Smooth muscle cell (in vitro differentiated cells): ENCODE data around the gene ULK1. TPM values are rescaled to one million over a fixed set of nuclear protein-coding genes. Genes with fewer than 3 reads are reported as not detected.

ENCODE experiments used
- DNase-seq: peaks from one replicate; lab custom pipeline; 2025; ENCODE audit not compliant: unreplicated experiment; lab: John Stamatoyannopoulos, UW
- H2AFZ ChIP-seq: fragments of 200-600 bp; sonication (generic); 2 replicates; pipeline ENCODE4 v1.6.0; 2016; ENCODE audit warnings: antibody characterized with exemption, low read depth, mild to moderate bottlenecking
- H3F3A ChIP-seq: fragments of 200-600 bp; sonication (generic); 2 replicates; pipeline ENCODE4 v1.6.0; 2017; ENCODE audit warnings: antibody characterized with exemption, low read depth
- H3K27ac ChIP-seq: fragments of 200-600 bp; sonication (generic); 2 replicates; pipeline ENCODE4 v1.5.1; 2016; ENCODE audit warnings: low read depth, mild to moderate bottlenecking
- H3K27me3 ChIP-seq: fragments of 200-600 bp; sonication (generic); 2 replicates; pipeline ENCODE4 v1.6.1; 2016; ENCODE audit warnings: low read depth, mild to moderate bottlenecking
- H3K36me3 ChIP-seq: fragments of 200-600 bp; sonication (generic); 2 replicates; pipeline ENCODE4 v1.5.1; 2016; ENCODE audit warnings: low read depth
- H3K4me1 ChIP-seq: fragments of 200-600 bp; sonication (generic); 2 replicates; pipeline ENCODE4 v1.5.1; 2016; ENCODE audit warnings: low read depth
- H3K4me2 ChIP-seq: fragments of 200-600 bp; sonication (generic); 2 replicates; pipeline ENCODE4 v1.6.0; 2016; ENCODE audit warnings: mild to moderate bottlenecking
- H3K4me3 ChIP-seq: fragments of 200-600 bp; sonication (generic); 2 replicates; pipeline ENCODE4 v1.5.1; 2016; ENCODE audit warnings: mild to moderate bottlenecking
- H3K79me2 ChIP-seq: fragments of 200-600 bp; sonication (generic); 2 replicates; pipeline ENCODE4 v1.6.0; 2016; ENCODE audit warnings: low read depth, mild to moderate bottlenecking
- H3K9ac ChIP-seq: fragments of 200-600 bp; sonication (generic); 2 replicates; pipeline ENCODE4 v1.6.0; 2016; ENCODE audit warnings: low read depth
- H3K9me3 ChIP-seq: fragments of 200-600 bp; sonication (generic); replicated peaks from 2 replicates; pipeline ENCODE4 v1.5.1; 2016; ENCODE audit warnings: low read depth
- H4K20me1 ChIP-seq: fragments of 200-600 bp; sonication (generic); 2 replicates; pipeline ENCODE4 v1.6.0; 2016; ENCODE audit warnings: low read depth
- CTCF ChIP-seq: fragments of 200-600 bp; sonication (generic); IDR thresholded peaks from 2 replicates; pipeline ENCODE4 v1.5.1; 2017; ENCODE audit warnings: borderline replicate concordance, mild to moderate bottlenecking, antibody characterized with exemption; ENCODE audit not compliant: insufficient read depth, poor library complexity, severe bottlenecking
- WGBS: methylation state at CpG from one replicate; pipeline ENCODE4 v1.1.7; 2016; ENCODE audit warnings: low lambda C conversion rate; 5-methylcytosine and 5-hydroxymethylcytosine counted together
- polyA plus RNA-seq: library from polyadenylated mRNA; unstranded; fragments of >200 nt; fragmentation: Nextera tagmentation; extraction: Ambion mirVana; gene quantifications from 2 replicates; pipeline ENCODE4 v1.2.1, GENCODE V29; 2016
- total RNA-seq: library from RNA; depleted of rRNA; stranded (reverse); fragments of >200 nt; gene quantifications from 2 replicates; pipeline ENCODE4 v1.2.3, GENCODE V29; 2014

Gene ULK1
- total and polyA plus RNA-seq, 2 experiments from 2014 or later, result 8.5 to 10.5 TPM

- H3K79me2 ChIP-seq, result no peaks in the 10 kb centered on the region
- no peak for TF ChIP-seq CTCF
- H3K4me3 ChIP-seq, result no peak overlapping the region
- H3K9ac ChIP-seq, result no peak overlapping the region
- no peak overlapping the region for H3K27ac ChIP-seq
- no peak overlapping the region for H2AFZ ChIP-seq
- no peaks in the 10 kb centered on the region for H3K4me1 ChIP-seq
- H4K20me1 ChIP-seq, result no peaks in the 10 kb centered on the region
- no peak for DNase-seq
- no peak overlapping the region for H3K4me2 ChIP-seq
- no peaks in the 10 kb centered on the region for H3F3A ChIP-seq
- no peaks in the 10 kb centered on the region for H3K9me3 ChIP-seq
- no peaks in the 10 kb centered on the region for H3K36me3 ChIP-seq
- no peaks in the 10 kb centered on the region for H3K27me3 ChIP-seq
- WGBS, result 92% methylated on average over 37 of the region's 37 CpGs
These were observed 42.5 kb upstream of the ULK1 start for GRCh38 chr12:131851741-131852550.

GRCh38 chr12:131852551-131853299 lies 41.7 kb upstream of the ULK1 start:
- H3F3A ChIP-seq, result no peaks in the 10 kb centered on the region
- no peak overlapping the region for H3K4me3 ChIP-seq
- H3K9ac ChIP-seq, result no peak overlapping the region
- no peak for DNase-seq
- no peak overlapping the region for H3K4me2 ChIP-seq
- H3K9me3 ChIP-seq, result no peaks in the 10 kb centered on the region
- no peak overlapping the region for H3K27ac ChIP-seq
- H3K79me2 ChIP-seq, result no peaks in the 10 kb centered on the region
- no peak overlapping the region for H2AFZ ChIP-seq
- no peaks in the 10 kb centered on the region for H3K36me3 ChIP-seq
- no peaks in the 10 kb centered on the region for H4K20me1 ChIP-seq
- H3K4me1 ChIP-seq, result no peaks in the 10 kb centered on the region
- no peak for TF ChIP-seq CTCF
- 79% methylated on average over 24 of the region's 24 CpGs for WGBS
- H3K27me3 ChIP-seq, result no peaks in the 10 kb centered on the region

GRCh38 chr12:131853832-131854797 lies 40.3 kb upstream of the ULK1 start:
- Histone ChIP-seq H3K4me1 (no peaks in the 10 kb centered on the region), H3K4me2 (no peak overlapping the region), H3F3A (no peaks in the 10 kb centered on the region), H3K79me2 (no peaks in the 10 kb centered on the region), H3K36me3 (no peaks in the 10 kb centered on the region), H3K27ac (no peak overlapping the region), H3K9me3 (no peaks in the 10 kb centered on the region), H3K27me3 (no peaks in the 10 kb centered on the region), H3K9ac (no peak overlapping the region), H2AFZ (no peak overlapping the region), H3K4me3 (no peak overlapping the region), H4K20me1 (no peaks in the 10 kb centered on the region)
- no peak for TF ChIP-seq CTCF
- DNase-seq, result no peak
- WGBS, result 89% methylated on average over 35 of the region's 35 CpGs
